Measurements from ENCODE around the gene ZP1. TPM values are rescaled to one million over a fixed set of nuclear protein-coding genes. Genes with fewer than 3 reads are reported as not detected.

ZP1 gene
- total and polyA plus RNA-seq, 2 of the 13 experiments (the other 11 are each of a cell fraction or from before 2014, with no cell fraction given) = 0.16 TPM; not detected in 1

- no peak; the same call in 1 of the 2 replicates for TF ChIP-seq NR1H2 (CRISPR knock-in tag; IDR thresholded peaks at IDR 0.05; ENCODE audit: borderline replicate concordance, low read depth)
- TF ChIP-seq EP300 (IDR thresholded peaks at IDR 0.05; ENCODE audit: low read depth in 2 of 2, low read length in 2 of 2) = peak; percentile 45 to 56; a peak in 2 of 4 replicates
- TF ChIP-seq EP300 (CRISPR knock-in tag; IDR thresholded peaks at IDR 0.05; ENCODE audit: borderline replicate concordance) = peak; percentile 35; the same call in 1 of the 2 replicates
- TF ChIP-seq ERF (CRISPR knock-in tag; IDR thresholded peaks at IDR 0.05) = peak; percentile 95
- TF ChIP-seq ZNF782 (CRISPR knock-in tag; IDR thresholded peaks at IDR 0.05; ENCODE audit: borderline replicate concordance) = 0 out of 2 replicates have a peak, but pooled peaks have one; percentile 80
- no peak for TF ChIP-seq ZNF766 (CRISPR knock-in tag; IDR thresholded peaks at IDR 0.05; ENCODE audit: borderline replicate concordance)
- no peak for TF ChIP-seq ZNF597 (CRISPR knock-in tag; IDR thresholded peaks at IDR 0.05)
- TF ChIP-seq, protein P1, sequence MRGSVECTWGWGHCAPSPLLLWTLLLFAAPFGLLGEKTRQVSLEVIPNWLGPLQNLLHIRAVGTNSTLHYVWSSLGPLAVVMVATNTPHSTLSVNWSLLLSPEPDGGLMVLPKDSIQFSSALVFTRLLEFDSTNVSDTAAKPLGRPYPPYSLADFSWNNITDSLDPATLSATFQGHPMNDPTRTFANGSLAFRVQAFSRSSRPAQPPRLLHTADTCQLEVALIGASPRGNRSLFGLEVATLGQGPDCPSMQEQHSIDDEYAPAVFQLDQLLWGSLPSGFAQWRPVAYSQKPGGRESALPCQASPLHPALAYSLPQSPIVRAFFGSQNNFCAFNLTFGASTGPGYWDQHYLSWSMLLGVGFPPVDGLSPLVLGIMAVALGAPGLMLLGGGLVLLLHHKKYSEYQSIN (CRISPR knock-in tag; IDR thresholded peaks at IDR 0.05; ENCODE audit: borderline replicate concordance) = no peak
- TF ChIP-seq CREM (IDR thresholded peaks at IDR 0.05) = peak; percentile 100
- TF ChIP-seq CREM (CRISPR knock-in tag; IDR thresholded peaks at IDR 0.05) = peak; percentile 100
- peak; percentile 93 for TF ChIP-seq ZNF788 (CRISPR knock-in tag; IDR thresholded peaks at IDR 0.05; ENCODE audit: borderline replicate concordance)
- TF ChIP-seq, protein P2, sequence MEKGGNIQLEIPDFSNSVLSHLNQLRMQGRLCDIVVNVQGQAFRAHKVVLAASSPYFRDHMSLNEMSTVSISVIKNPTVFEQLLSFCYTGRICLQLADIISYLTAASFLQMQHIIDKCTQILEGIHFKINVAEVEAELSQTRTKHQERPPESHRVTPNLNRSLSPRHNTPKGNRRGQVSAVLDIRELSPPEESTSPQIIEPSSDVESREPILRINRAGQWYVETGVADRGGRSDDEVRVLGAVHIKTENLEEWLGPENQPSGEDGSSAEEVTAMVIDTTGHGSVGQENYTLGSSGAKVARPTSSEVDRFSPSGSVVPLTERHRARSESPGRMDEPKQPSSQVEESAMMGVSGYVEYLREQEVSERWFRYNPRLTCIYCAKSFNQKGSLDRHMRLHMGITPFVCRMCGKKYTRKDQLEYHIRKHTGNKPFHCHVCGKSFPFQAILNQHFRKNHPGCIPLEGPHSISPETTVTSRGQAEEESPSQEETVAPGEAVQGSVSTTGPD (CRISPR knock-in tag; IDR thresholded peaks at IDR 0.05) = no peak
- TF ChIP-seq POGZ (CRISPR knock-in tag; IDR thresholded peaks at IDR 0.05) = peak; percentile 99
- no peak for TF ChIP-seq RBAK (CRISPR knock-in tag; IDR thresholded peaks at IDR 0.05)
- no peak for TF ChIP-seq ZBTB34 (CRISPR knock-in tag; IDR thresholded peaks at IDR 0.05)
- no peak for TF ChIP-seq ZNF577 (CRISPR knock-in tag; IDR thresholded peaks at IDR 0.05; ENCODE audit: borderline replicate concordance, low read depth)
- TF ChIP-seq PHF5A (CRISPR knock-in tag; IDR thresholded peaks at IDR 0.05; ENCODE audit: low read depth, unreplicated experiment) = no peak
- peak; percentile 90 for TF ChIP-seq IKZF5 (CRISPR knock-in tag; IDR thresholded peaks at IDR 0.05)
- peak; percentile 63 for TF ChIP-seq HNRNPLL (IDR thresholded peaks at IDR 0.05; ENCODE audit: low read depth, low read length, poor library complexity, severe bottlenecking)
- peak; percentile 78; the same call in 1 of the 2 replicates for TF ChIP-seq MTF1 (CRISPR knock-in tag; IDR thresholded peaks at IDR 0.05)
- TF ChIP-seq FOXK2 (IDR thresholded peaks at IDR 0.05) = peak; percentile 87
- TF ChIP-seq ZIK1 (CRISPR knock-in tag; IDR thresholded peaks at IDR 0.05; ENCODE audit: borderline replicate concordance, low read depth) = no peak
- peak; percentile 56; the same call in 1 of the 2 replicates for TF ChIP-seq POLR2AphosphoS5 (IDR thresholded peaks at IDR 0.05; ENCODE audit: low read depth, low read length)
- peak; percentile 100 for TF ChIP-seq HOXA3 (CRISPR knock-in tag; IDR thresholded peaks at IDR 0.05)
Observed at GRCh38 chr11:60841797-60842667, 25.3 kb upstream of the ZP1 start, which contains the start of gene CCDC86 (continued).
